CD4-positive, alpha-beta T cell (primary cell): ENCODE results near the gene HRH4. TPM values are rescaled to one million over a fixed set of nuclear protein-coding genes. Genes with fewer than 3 reads are reported as not detected.

Source experiments
- ATAC-seq: fragments of 200-7000 bp; cut with Tn5 transposase; one replicate; pipeline ENCODE4 v1.10.0; 2022; ENCODE audit warnings: mild to moderate bottlenecking; ENCODE audit not compliant: poor library complexity
- CTCF ChIA-PET: fragments of 350-600 bp; sonication (Branson Sonifier 250); formaldehyde crosslinking; loops from one replicate; lab custom pipeline; 2021; ENCODE audit warnings: antibody characterized with exemption, inconsistent platforms; lab: Charles Lee
- POLR2A ChIA-PET: fragments of 350-600 bp; sonication (Branson Sonifier 250); formaldehyde crosslinking; loops from one replicate; lab custom pipeline; 2021; ENCODE audit warnings: antibody characterized with exemption, inconsistent platforms; lab: Charles Lee
- DNase-seq, 14 experiments: peaks; one replicate each; pipeline ENCODE4 v3.0.0-alpha.2; 2013 to 2020; ENCODE audit warnings: mixed read lengths in 2 of 14
- H3K27ac ChIP-seq, 2 donors: one replicate each; pipeline versions ENCODE4 v1.5.1 to v1.7.0; 2013; ENCODE audit warnings: low read length in 2 of 2, low read depth in 1 of 2, mild to moderate bottlenecking in 1 of 2
- H3K27me3 ChIP-seq, 2 experiments: 1 replicate in 1 of 2; 2 replicates in 1 of 2; pipeline versions ENCODE4 v1.6.1 to v1.7.0; 2013; ENCODE audit warnings: low read length in 2 of 2, control low read depth in 1 of 2, mild to moderate bottlenecking in 1 of 2, moderate library complexity in 1 of 2; ENCODE audit not compliant: insufficient read depth in 2 of 2, control insufficient read depth in 1 of 2
- H3K36me3 ChIP-seq: one replicate; pipeline ENCODE4 v1.6.1; 2013; ENCODE audit warnings: low read length, control low read depth; ENCODE audit not compliant: insufficient read depth
- H3K4me1 ChIP-seq: one replicate; pipeline ENCODE4 v1.6.1; 2013; ENCODE audit warnings: low read length, control low read depth; ENCODE audit not compliant: insufficient read depth
- H3K4me3 ChIP-seq: one replicate; pipeline ENCODE4 v1.5.1; 2013; ENCODE audit warnings: mild to moderate bottlenecking, low read length, moderate library complexity
- H3K9me3 ChIP-seq, 2 experiments: 1 replicate in 1 of 2; 2 replicates in 1 of 2; pipeline versions ENCODE4 v1.6.1 to v1.7.0; 2013; ENCODE audit warnings: low read length in 2 of 2, mild to moderate bottlenecking in 2 of 2, control low read depth in 1 of 2, moderate library complexity in 1 of 2; ENCODE audit not compliant: control insufficient read depth in 1 of 2, insufficient read depth in 1 of 2
- H3K27ac Mint-ChIP-seq: one replicate; pipeline ENCODE4 v1.8.0; 2020; ENCODE audit warnings: mixed read lengths
- H3K27me3 Mint-ChIP-seq: one replicate; pipeline ENCODE4 v1.8.0; 2021; ENCODE audit warnings: mixed read lengths
- H3K36me3 Mint-ChIP-seq: one replicate; pipeline ENCODE4 v1.8.0; 2021; ENCODE audit warnings: low read depth, mixed read lengths
- H3K4me1 Mint-ChIP-seq: one replicate; pipeline ENCODE4 v1.8.0; 2021; ENCODE audit warnings: low read depth, mixed read lengths
- H3K4me3 Mint-ChIP-seq: one replicate; pipeline ENCODE4 v1.8.0; 2020; ENCODE audit warnings: mild to moderate bottlenecking, mixed read lengths
- H3K9me3 Mint-ChIP-seq: one replicate; pipeline ENCODE4 v1.8.0; 2020; ENCODE audit warnings: mixed read lengths
- intact Hi-C, 2 experiments: fragments of 100-400 bp; cut with DNase I in 1 of 2; cut with micrococcal nuclease in 1 of 2; formaldehyde crosslinking; loops; one replicate each; pipeline versions ENCODE4 v1.15.1 to v1.9.0; 2023 to 2025; cut with DNase I, micrococcal nuclease
- total RNA-seq, 174 experiments: library from RNA in 2 of 174; stranded (reverse) in 2 of 174; gene quantifications; one replicate each; pipeline ENCODE4 v1.2.3 and lab custom pipeline; 2021 to 2026
- TF ChIP-seq, protein P1 (sequence below): fragments of 200-600 bp; IDR thresholded peaks from one replicate; pipeline ENCODE4 v1.8.0; 2022; ENCODE audit warnings: antibody characterized with exemption, mild to moderate bottlenecking

HRH4 gene
- total RNA-seq, 2 experiments from 2014 or later, result 0.22 to 0.34 TPM

DNA sequence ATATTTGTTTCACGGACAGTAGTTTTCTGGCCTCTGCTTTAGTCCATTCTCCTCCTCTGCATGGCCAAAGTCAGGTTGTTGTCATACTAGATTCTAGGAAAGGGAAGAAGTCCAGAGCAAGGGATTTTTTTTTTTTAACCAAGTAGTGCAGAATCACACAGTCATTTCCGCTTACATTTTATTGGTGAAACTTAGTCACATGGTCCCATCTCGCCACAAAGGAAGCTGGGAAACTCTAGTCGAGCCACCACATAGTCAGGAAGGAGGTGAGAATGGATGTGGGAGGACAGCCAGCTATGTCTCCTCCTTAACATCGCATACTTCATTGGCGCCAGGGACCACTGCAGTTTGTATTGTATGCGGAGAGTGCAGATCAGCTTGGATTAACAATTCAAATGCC lies 10.4 kb downstream of the HRH4 start:
- Histone ChIP-seq H3K27ac (no peak overlapping the region), H3K4me3 (no peak overlapping the region), H3K4me1 (no peaks in the 10 kb centered on the region), H3K27me3 (no peaks in the 10 kb centered on the region), H3K36me3 (no peaks in the 10 kb centered on the region), H3K9me3 (no peaks in the 10 kb centered on the region)
- Mint-ChIP-seq H3K4me3 (no peak overlapping the region), H3K36me3 (no peaks in the 10 kb centered on the region), H3K4me1 (peaks cover 7% of the 10 kb centered on the region), H3K27ac (no peak overlapping the region), H3K27me3 (no peaks in the 10 kb centered on the region), H3K9me3 (no peaks in the 10 kb centered on the region)
- intact Hi-C loops, result no loop called here
- POLR2A ChIA-PET, result no interaction called here
- DNase-seq (no peak), ATAC-seq (no peak)
- CTCF ChIA-PET, result no interaction called here
- TF ChIP-seq, protein P1, sequence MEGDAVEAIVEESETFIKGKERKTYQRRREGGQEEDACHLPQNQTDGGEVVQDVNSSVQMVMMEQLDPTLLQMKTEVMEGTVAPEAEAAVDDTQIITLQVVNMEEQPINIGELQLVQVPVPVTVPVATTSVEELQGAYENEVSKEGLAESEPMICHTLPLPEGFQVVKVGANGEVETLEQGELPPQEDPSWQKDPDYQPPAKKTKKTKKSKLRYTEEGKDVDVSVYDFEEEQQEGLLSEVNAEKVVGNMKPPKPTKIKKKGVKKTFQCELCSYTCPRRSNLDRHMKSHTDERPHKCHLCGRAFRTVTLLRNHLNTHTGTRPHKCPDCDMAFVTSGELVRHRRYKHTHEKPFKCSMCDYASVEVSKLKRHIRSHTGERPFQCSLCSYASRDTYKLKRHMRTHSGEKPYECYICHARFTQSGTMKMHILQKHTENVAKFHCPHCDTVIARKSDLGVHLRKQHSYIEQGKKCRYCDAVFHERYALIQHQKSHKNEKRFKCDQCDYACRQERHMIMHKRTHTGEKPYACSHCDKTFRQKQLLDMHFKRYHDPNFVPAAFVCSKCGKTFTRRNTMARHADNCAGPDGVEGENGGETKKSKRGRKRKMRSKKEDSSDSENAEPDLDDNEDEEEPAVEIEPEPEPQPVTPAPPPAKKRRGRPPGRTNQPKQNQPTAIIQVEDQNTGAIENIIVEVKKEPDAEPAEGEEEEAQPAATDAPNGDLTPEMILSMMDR, result no peak

DNA sequence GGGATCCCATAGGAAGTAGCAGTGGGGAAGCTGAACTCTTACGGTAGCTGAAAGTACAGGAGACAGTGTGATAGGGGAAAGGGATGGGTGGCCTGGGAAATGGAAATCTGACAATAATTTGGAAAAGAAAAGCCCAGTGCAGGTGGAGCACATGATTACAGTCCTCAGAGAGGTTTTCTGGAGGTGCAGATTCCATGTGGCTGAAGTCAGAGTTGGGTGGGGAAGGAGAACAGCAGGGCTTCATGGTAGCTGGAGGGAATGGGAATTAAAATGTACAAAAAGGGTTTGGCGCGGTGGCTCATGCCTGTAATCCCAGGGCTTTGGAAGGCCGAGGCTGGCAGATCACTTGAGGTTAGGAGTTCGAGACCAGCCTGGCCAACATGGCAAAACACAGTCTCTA lies 12.2 kb downstream of the HRH4 start:
- Mint-ChIP-seq H3K4me3 (no peak overlapping the region), H3K36me3 (no peaks in the 10 kb centered on the region), H3K27me3 (no peaks in the 10 kb centered on the region), H3K27ac (no peak overlapping the region), H3K9me3 (no peaks in the 10 kb centered on the region), H3K4me1 (peaks cover 17% of the 10 kb centered on the region)
- Histone ChIP-seq H3K27me3 (no peaks in the 10 kb centered on the region), H3K9me3 (no peaks in the 10 kb centered on the region), H3K27ac (no peak overlapping the region), H3K4me1 (no peaks in the 10 kb centered on the region), H3K4me3 (no peak overlapping the region), H3K36me3 (no peaks in the 10 kb centered on the region)
- TF ChIP-seq, protein P1, result no peak
- POLR2A ChIA-PET, result no interaction called here
- intact Hi-C loops, result no loop called here
- ATAC-seq, result no peak
- no peak for DNase-seq
- CTCF ChIA-PET, result no interaction called here

DNA sequence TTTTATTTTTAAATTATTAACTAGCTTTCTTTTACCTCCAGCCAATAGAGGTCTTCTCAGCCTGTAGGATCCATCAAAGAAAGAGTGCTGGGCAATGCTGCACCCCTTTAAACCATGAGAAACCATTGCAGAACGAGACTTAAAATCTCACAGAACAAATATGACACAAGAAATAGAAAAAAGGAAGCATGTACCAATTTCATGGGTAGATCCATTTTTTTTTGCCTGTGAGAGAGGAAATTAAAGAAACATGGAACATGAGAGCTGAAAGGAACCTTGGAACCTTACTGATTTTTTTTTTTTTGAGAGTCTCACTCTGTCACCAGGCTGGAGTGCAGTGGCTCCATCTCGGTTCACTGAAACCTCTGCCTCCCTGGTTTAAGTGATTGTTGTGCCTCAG lies 14.0 kb downstream of the HRH4 start:
- no peak overlapping the region for H3K27ac ChIP-seq
- TF ChIP-seq, protein P1, result no peak
- H3K36me3 Mint-ChIP-seq, result no peaks in the 10 kb centered on the region
- no peaks in the 10 kb centered on the region for H3K4me1 ChIP-seq
- no peaks in the 10 kb centered on the region for H3K27me3 Mint-ChIP-seq
- no peaks in the 10 kb centered on the region for H3K27me3 ChIP-seq
- H3K4me3 Mint-ChIP-seq, result no peak overlapping the region
- ATAC-seq, result no peak
- no peak for DNase-seq
- ChIA-PET CTCF (no interaction called here), POLR2A (interaction anchor here (0.6 to 1.1 kb wide), 2 partner anchors 13 to 186 kb away, joined by 4 to 5 read pairs; no protein-coding TSS in a partner anchor)
- H3K9me3 ChIP-seq, result no peaks in the 10 kb centered on the region
- H3K36me3 ChIP-seq, result no peaks in the 10 kb centered on the region
- H3K4me1 Mint-ChIP-seq, result peaks cover 17% of the 10 kb centered on the region
- H3K9me3 Mint-ChIP-seq, result no peaks in the 10 kb centered on the region
- intact Hi-C loops, result no loop called here
- H3K4me3 ChIP-seq, result no peak overlapping the region
- no peak overlapping the region for H3K27ac Mint-ChIP-seq
